GM13977 (cell line): ENCODE results near the gene AUTS2.

Source experiments
- DNase-seq: peaks from one replicate; pipeline ENCODE4 v3.0.0; 2012; ENCODE audit warnings: low spot score
- CTCF ChIP-seq: IDR thresholded peaks from 2 replicates; pipeline ENCODE4 v1.5.1; 2012; ENCODE audit warnings: mild to moderate bottlenecking, control low read depth; ENCODE audit not compliant: insufficient read depth; ENCODE audit errors: extremely low read depth, missing control alignments
- in situ Hi-C: fragments of 300-500 bp; cut with MboI; formaldehyde crosslinking; loops from one replicate; pipeline ENCODE4 v1.12.0; 2022; ENCODE audit warnings: low sequenced_read_pairs, low pct_unique_long_range_greater_than_20kb, mixed read lengths, inconsistent platforms; ENCODE audit not compliant: unreplicated experiment

AUTS2 gene

GRCh38 chr7:69791739-69792138 is 193.5 kb downstream of the AUTS2 start:
- in situ Hi-C loops, result no loop called here
- DNase-seq, result no peak
- no peak for TF ChIP-seq CTCF

DNA sequence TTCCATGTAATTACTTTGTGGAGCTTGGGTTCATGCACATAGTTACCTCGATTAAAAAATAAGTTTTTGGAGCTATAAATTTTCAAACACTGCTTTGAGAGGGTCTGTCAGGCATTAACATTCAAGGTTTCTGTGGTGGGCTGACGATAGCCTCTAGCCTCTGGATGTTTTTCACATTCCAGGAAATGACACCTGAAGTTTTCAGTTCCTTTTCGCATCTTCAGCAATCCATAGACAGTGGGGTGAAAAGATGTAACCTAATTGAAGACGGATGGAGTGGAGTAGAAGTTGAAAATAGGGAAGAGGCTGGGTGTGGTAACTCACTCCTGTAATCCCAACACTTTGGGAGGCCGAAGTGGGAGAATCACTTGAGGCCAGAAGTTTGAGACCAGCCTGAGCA is 197.7 kb downstream of the AUTS2 start:
- no peak for TF ChIP-seq CTCF
- DNase-seq, result no peak
- in situ Hi-C loops, result no loop called here

DNA sequence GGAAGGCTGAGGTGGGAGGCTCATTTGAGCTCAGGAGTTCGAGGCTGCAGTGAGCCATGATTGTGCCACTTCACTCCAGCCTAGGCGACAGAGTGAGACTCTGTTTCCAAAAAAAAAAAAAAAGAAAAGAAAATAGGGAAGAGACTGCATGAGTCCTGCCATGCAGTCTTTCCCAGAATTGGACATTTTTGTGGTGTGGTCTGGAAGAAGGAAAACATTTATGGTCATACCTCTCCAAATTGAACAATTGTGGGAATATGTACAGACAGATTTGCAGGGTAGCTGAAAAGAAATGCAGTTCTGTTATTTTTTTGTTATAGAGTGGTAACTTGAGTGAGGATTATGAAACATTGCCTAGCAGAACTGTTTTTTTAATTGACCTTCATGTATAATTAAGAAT is 198.1 kb downstream of the AUTS2 start:
- in situ Hi-C loops, result no loop called here
- no peak for DNase-seq

GRCh38 chr7:69799048-69799697 is 200.9 kb downstream of the AUTS2 start:
- DNase-seq, result no peak
- TF ChIP-seq CTCF, result peak; percentile 26
- in situ Hi-C loops, result no loop called here

More for the DNA sequence above, 198.1 kb downstream of the AUTS2 start:
- no peak for TF ChIP-seq CTCF

GRCh38 chr7:69799990-69800389 is 201.7 kb downstream of the AUTS2 start:
- in situ Hi-C loops, result no loop called here
- no peak for DNase-seq
- no peak for TF ChIP-seq CTCF

GRCh38 chr7:69800495-69800894 is 202.2 kb downstream of the AUTS2 start:
- in situ Hi-C loops, result no loop called here
- DNase-seq, result no peak
- no peak for TF ChIP-seq CTCF
